ENCODE measurements around the gene VRK1.

The VRK1 gene

DNA sequence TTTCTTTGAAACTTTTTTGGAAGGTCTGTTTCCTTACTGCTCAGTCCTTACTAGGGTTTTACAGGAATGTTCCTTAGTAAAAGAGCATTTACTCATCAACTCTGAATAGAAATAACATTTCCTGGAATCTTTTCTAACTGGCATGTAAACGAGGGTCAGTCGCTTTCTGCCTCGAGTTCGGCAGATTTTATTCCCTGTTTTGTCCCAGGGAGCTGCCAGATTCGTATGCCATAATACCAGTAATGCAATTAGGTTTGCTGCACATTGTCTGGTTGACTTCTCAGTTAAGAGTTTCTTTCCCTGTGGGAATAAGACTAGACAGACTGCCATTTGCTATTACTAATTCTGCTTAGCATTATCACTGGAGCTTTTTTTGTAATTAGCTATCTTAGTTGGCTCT is 91.9 kb downstream of the VRK1 start:
- no peak for DNase-seq

DNA sequence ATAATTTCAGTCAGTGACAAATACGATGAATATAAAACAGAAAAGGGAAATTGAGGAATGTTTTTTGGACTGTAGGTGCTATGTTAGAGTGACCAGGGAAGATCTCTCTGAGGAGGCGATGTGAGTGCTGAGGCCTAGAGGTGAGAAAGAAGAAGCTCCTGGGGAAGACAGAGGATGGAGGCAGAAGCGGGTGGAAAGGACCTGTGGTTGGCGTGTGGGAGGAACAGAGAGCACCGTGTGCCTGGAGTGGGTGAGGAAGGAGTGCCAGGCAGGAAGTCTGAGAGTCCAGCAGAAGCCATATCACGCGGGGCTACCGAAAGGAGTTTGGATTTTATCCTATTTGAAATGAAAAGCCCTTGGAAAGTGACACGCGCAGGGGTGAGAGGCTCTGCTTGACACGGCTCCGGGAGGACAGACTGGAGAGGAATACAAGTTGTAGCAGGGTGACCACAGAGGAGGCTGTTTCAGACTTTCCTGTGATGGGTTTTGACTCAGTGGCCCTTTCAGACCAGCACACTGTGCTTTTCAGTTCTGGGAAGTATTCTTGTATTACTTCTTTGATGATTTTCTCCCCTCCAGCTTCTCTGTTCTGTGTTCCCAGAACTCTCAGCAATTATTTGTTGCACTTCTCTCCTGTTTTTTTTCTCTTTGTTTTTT is 96.9 kb downstream of the VRK1 start:
- DNase-seq, result no peak

GRCh38 chr14:96894966-96895365 is 97.8 kb downstream of the VRK1 start:
- no peak for DNase-seq

GRCh38 chr14:96895658-96896271 is 98.6 kb downstream of the VRK1 start:
- DNase-seq, result no peak

GRCh38 chr14:96897184-96897583 is 100.0 kb downstream of the VRK1 start:
- no peak for DNase-seq

DNA sequence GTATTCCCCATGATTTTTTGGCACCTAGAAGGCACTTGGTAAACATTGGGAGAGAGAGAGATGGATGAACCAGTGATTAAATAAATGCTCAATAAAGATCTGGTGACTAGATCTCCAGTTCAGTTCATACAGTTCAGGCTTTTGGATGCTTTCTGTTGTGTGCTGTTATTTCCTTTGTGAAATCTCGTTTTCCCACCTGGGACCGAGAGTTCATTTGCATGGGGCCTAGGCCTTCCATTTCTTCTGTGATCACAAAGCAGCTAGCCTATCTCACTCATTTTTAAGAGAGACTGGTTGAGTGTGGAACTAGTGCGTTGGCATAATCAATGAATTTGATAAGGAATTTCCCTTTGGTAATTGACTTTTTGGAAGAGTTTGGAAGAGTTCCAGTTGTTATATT is 104.0 kb downstream of the VRK1 start:
- DNase-seq, result no peak

GRCh38 chr14:96902004-96902403 is 104.8 kb downstream of the VRK1 start:
- no peak for DNase-seq

DNA sequence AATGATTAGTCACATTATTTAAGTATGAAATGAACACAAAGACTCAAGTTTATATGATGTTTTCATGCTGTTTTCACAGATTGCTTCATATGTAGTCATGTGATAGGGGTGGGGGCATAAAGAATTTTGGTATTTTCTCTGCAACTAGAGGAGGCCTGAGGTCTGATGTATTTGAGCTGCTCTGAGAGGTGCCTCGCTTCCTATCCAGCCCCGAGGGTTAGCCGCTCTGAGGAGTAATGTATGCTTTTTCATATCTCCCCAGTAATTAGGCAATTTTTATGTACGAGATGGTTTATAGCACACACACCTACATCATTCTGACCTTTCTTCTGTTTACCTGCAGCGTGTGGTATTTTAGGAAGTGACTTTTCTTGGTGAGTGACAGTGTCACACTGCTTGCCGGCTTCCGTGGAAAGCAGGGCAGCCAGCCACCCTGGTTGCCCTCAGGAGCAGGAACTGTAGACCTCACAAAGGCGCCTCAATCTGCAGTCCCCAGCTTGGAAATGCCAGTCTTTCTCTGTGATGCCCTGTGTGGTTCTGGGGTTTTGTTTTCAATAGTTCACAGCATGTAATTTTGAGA is 106.4 kb downstream of the VRK1 start:
- DNase-seq, result no peak

DNA sequence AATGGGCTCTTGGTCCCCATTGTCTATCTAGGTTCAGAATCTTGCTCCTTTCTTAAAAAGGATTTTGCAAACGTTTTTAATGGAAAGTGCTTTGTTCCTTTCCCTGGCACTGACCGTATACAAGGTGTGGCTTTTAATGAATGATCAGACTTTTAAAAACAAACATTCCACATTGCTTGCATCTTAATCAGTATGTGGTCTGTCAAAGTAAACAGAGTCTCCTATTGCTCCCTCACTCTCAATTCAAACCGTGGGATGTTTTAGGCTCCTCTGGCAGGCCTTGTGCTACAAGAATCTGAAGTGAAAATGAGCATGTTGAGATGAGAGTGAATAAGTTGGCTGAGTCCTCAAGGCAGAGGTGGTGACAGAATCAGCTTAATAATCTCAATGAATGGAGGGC is 107.0 kb downstream of the VRK1 start:
- DNase-seq, result no peak

GRCh38 chr14:96905065-96905464 is 107.9 kb downstream of the VRK1 start:
- DNase-seq, result no peak

DNA sequence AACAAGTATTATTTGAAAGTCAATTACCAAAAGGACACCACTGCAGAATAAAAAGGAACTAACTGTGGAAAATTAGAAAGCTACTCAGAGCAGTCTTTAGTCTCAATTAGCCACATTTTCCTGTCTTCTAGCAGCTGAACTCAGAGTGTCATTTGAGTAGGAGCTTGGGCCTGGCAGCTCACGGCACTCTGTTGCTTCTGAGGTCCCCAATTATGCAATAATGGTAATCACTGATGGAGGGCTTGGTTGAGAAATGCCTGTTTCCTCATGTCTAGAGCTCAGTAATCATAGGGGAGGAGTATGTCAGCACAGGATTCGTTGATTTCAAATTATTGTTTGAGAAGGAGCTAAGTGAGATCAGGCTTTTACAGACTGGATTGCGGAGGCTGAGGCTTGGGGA is 108.6 kb downstream of the VRK1 start:
- no peak for DNase-seq

DNA sequence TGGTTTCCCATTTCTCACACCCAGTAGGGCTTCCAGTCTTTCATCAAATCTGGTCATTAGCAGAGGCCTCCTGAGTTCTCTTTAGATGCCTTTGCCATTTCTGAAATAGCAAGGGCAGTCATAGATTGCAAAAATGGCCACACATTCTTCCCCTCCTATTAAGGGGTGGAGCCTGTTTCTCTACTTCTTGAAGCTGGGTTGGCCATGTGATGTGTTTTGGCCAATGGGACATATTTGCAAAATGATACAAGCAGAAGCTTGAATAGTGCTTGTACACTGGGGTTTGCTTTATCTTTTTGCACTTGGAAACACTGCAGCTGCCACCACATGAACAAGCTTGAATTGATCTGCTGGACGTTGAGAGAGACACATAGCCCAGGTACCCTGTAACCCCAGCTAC is 109.3 kb downstream of the VRK1 start:
- DNase-seq, result no peak

GRCh38 chr14:96909841-96910364 is 112.7 kb downstream of the VRK1 start:
- no peak for DNase-seq

DNA sequence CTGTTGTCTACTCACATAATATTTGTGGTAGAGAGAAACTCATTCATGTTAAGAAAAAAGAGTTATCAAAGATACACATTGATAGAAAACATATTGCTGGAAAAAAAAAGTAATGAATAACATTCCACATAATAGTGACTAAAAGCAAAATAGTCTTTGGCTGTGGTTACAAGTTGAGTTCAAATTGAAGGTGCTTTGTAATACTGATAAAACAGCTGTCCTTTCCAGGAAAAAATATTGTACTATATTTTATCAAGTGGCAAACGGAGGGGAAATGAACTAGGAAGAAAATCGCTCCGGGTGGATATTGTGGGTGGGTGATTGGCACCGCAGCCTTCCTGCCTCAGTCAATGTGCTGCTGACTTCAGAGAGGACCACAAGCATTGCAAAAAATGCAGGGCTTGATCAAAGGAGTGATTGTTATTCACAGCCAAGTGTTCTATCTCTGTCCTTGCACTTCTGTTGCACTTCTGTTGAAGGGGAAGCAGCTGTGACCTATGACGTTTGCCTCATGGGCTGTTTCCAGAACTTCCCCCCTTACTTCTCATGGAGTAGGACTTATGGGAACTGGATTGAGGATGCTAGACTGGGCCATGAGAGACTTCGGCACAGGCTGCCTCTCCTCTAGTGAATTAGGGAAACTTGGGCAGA is 114.4 kb downstream of the VRK1 start:
- DNase-seq, result no peak

DNA sequence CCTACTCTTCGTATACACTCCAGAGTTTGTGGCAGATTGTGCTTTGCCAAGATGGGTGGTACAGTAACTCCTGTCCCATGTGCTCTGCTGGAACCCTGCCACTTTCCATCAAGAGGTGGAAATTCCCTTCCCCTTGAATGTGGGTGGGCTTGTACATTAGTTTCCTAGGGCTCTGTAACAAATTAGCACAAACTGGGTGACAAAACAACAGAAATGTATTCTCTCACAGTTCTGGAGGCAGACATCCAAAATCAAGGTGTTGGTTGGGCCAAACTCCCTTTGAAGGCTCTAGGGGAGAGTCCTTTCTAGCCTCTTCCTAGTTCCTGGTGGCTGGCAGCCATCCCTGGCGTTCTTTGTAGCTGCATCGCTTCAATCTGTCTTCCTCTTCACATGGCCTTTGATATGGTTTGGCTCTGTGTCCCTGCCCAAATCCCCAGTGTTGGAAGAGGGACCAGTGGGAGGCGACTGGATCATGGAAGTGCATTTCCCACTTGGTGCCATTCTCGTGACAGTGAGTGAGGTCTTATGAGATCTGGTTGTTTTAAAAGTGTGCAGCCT is 117.5 kb downstream of the VRK1 start:
- no peak for DNase-seq

GRCh38 chr14:96915478-96915877 is 118.3 kb downstream of the VRK1 start:
- no peak for DNase-seq

- DNase-seq, result no peak
Measured at GRCh38 chr14:96916751-96917150, 119.6 kb downstream of the VRK1 start.

DNA sequence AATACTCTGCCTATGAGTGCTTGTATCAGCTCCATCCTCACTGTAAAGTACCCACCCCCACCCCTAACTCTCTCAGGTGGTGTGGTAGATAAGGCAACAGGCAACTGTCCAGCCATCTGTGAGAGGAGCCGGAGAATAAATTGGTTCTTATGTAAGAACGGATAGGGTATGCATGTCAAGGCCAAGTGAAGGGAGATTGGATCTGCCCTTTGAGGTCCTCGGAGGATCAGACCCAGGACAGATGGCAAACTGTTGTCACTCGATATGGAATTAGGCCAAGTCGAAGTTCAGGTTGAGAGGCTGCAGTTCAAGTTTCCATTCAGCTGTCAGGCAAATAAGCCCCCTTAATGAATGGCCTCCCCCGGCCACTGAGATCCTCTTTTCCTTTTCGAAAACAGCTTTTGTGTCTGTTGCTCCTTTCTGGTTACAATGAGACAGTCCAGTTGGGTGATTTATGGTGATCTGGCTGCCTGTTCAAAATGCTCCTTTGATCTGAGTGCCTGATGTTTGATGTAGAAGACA is 120.3 kb downstream of the VRK1 start:
- no peak for DNase-seq

- no peak for DNase-seq
Measured at GRCh38 chr14:96920023-96920422, 122.8 kb downstream of the VRK1 start.

- no peak for DNase-seq
Measured at GRCh38 chr14:96920820-96921219, 123.6 kb downstream of the VRK1 start.

DNA sequence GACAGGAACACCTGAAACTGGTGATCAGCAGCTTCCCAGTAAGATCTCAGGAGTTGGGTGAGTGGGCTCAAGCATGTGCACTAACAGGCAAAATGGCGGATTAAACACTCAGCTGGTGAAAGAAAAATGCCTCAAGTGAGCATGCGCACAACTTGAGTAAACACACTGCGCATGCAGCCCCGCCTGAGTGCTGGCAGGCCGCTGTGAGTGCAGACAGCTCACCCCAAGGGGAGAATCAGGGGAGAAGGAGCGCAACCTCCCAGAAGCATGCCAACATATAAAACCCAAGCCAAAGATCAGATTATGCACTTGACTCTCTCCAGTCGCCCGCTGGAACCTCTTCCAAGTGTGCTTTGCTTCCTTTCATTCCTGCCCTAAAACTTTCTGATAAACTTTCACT is 125.8 kb downstream of the VRK1 start:
- no peak for DNase-seq

GRCh38 chr14:96925422-96925821 is 128.2 kb downstream of the VRK1 start:
- DNase-seq, result no peak

DNA sequence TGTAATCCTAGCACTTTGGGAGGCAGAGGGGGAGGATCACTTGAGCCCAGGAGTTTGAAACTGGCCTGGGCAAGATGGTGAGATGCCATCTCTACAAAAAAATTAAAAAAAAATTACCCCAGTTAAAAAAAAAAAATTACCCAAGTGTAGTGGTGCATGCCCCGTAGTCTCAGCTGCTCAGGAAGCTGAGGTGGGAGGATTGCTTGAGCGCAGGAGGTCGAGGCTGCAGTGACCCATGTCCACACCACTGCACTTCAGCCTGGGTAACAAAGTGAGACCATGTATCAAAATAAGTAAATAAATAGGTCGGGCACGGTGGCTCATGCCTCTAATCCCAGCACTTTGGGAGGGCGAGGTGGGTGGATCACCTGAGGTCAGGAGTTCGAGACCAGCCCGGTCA is 128.8 kb downstream of the VRK1 start:
- no peak for DNase-seq
